ENCODE results near the gene GGT6. TPM values are rescaled to one million over a fixed set of nuclear protein-coding genes. Genes with fewer than 3 reads are reported as not detected.

The GGT6 gene
- total and polyA plus RNA-seq, 3 donors from 2014 or later, result 2.5 to 5.9 (median 3.8) TPM

DNA sequence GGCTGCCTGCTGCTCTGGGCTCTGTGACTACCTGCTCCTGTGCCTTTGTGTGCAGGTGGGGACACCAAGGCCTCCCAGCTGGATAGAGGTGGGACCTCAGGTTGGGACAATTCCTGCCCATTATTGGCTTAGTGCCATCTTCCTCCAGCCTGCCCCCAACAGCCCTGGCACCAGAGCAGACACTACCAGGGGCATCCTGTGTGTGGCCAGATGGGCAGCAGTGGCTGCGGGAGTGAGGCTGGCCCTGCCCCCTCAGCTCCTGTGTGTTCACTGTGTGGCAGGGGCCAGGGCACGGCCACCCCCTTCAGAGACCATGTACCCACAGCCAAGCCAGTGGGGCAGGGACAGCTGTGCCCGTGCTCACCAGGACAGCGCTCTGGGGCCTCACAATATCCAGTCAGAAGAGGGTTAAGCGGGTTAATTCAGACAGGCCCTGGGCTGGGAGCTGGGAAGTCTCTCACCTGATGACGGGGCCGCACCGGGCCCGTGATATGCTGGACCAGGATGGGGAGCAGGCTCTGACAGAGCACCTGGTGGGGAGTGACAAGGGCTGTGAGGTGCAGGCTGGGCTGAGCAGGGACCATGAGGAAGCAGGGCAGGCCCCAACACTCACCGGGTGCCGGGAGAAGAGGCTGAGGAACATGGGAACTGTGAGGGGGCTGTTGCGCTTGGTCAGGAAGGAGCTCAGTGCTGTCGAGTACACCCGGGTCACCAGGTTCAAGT is 18.2 kb downstream of the GGT6 start:
- TF ChIP-seq POLR2A (IDR thresholded peaks at IDR 0.05), result no peak
- TF ChIP-seq, protein P1, sequence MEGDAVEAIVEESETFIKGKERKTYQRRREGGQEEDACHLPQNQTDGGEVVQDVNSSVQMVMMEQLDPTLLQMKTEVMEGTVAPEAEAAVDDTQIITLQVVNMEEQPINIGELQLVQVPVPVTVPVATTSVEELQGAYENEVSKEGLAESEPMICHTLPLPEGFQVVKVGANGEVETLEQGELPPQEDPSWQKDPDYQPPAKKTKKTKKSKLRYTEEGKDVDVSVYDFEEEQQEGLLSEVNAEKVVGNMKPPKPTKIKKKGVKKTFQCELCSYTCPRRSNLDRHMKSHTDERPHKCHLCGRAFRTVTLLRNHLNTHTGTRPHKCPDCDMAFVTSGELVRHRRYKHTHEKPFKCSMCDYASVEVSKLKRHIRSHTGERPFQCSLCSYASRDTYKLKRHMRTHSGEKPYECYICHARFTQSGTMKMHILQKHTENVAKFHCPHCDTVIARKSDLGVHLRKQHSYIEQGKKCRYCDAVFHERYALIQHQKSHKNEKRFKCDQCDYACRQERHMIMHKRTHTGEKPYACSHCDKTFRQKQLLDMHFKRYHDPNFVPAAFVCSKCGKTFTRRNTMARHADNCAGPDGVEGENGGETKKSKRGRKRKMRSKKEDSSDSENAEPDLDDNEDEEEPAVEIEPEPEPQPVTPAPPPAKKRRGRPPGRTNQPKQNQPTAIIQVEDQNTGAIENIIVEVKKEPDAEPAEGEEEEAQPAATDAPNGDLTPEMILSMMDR (IDR thresholded peaks at IDR 0.05), result no peak
- Histone ChIP-seq H3K36me3 (ENCODE audit: low read depth, missing control alignments) (no peaks in the 10 kb centered on the region), H3K27me3 (no peaks in the 10 kb centered on the region), H3K4me1 (peaks cover 20% of the 10 kb centered on the region), H3K4me3 (no peak overlapping the region), H3K9me3 (no peaks in the 10 kb centered on the region), H3K27ac (no peak overlapping the region)
- intact Hi-C loops (cut with DNase I; ENCODE audit: low total_unique reads), result no loop called here
- no peak for DNase-seq
- WGBS, 2 donors, result 91 to 92% methylated on average over 10 to 14 of the region's 14 CpGs

DNA sequence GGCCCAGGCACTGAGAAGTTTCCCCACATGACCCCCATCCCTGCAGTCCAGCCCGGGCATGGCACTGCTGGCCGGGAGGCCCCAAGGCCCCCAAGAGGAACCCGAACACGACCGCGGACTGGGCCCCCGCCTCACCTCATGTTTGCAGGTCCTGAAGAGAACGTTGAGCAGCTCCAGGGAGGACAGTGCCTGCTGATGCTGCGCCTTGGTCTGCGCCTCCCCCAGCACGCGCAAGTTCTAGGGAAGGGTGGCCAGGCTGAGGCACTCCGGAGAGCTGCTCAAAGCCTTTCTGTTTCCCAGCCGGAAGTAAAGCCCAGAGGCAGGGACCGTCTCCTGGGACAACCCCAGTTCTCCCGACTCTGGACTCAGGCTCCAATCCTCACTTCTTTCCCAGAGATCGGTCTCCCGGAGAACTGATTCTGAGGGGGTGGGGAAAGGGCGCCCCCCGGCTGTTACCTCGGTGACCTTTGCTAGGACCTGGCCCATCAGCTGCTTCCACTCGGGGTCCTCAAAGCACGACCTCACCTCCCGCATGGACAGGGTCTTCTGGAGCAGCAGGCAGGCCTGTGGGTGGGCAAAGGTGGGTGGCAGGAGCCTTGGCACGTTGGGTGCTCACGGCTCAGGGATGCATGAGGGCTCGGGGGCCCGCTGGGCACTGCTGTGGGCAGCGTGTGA is 18.9 kb downstream of the GGT6 start:
- H3K9me3 ChIP-seq, result no peaks in the 10 kb centered on the region
- TF ChIP-seq, protein P1 (IDR thresholded peaks at IDR 0.05), result no peak
- no peak for TF ChIP-seq POLR2A (IDR thresholded peaks at IDR 0.05)
- H3K4me1 ChIP-seq, result peaks cover 26% of the 10 kb centered on the region
- no peak overlapping the region for H3K4me3 ChIP-seq
- H3K27me3 ChIP-seq, result no peaks in the 10 kb centered on the region
- DNase-seq, result no peak
- intact Hi-C loops (cut with DNase I; ENCODE audit: low total_unique reads), result no loop called here
- no peak overlapping the region for H3K27ac ChIP-seq
- WGBS, 2 donors, result 82 to 89% methylated on average over 13 to 29 of the region's 29 CpGs
- H3K36me3 ChIP-seq (ENCODE audit: low read depth, missing control alignments), result no peaks in the 10 kb centered on the region

DNA sequence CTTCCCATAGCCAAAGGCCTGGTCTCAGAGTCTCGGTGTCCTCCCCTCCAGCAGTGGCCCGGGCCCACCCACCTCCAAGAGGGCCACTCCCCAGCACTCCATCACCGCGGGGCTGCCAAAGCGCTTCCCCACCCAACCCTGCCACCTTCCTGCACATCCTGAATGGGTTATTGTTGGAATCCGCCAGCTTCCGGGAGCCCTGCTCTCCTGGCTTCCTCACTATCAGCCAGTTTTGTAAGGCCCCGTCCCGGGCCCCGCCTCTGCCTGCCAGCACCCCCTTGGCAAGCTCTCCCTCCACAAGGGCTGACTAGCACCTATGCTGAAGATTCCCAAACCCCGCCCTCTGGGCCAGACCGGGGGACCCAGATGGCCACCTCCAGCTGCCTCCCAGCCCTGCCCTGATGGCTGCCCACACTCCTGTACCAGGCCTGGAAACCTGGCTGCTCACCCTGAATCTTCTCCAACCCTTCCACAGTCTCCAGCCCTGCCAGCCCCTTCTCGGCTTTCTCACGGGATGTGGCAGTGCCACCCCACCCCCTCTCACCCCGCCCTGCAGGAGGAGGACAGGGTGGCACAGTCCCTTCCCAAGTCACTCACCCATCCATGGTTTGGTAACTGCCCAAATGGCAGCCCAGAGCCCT is 19.6 kb downstream of the GGT6 start:
- no peak overlapping the region for H3K27ac ChIP-seq
- H3K27me3 ChIP-seq, result no peaks in the 10 kb centered on the region
- H3K36me3 ChIP-seq (ENCODE audit: low read depth, missing control alignments), result no peaks in the 10 kb centered on the region
- no peak for DNase-seq
- WGBS, 2 donors, result 75 to 86% methylated on average over 13 to 15 of the region's 15 CpGs
- H3K4me1 ChIP-seq, result peaks cover 32% of the 10 kb centered on the region
- H3K9me3 ChIP-seq, result no peaks in the 10 kb centered on the region
- intact Hi-C loops (cut with DNase I; ENCODE audit: low total_unique reads), result no loop called here
- TF ChIP-seq, protein P1 (IDR thresholded peaks at IDR 0.05), result no peak
- no peak for TF ChIP-seq POLR2A (IDR thresholded peaks at IDR 0.05)
- H3K4me3 ChIP-seq, result no peak overlapping the region

DNA sequence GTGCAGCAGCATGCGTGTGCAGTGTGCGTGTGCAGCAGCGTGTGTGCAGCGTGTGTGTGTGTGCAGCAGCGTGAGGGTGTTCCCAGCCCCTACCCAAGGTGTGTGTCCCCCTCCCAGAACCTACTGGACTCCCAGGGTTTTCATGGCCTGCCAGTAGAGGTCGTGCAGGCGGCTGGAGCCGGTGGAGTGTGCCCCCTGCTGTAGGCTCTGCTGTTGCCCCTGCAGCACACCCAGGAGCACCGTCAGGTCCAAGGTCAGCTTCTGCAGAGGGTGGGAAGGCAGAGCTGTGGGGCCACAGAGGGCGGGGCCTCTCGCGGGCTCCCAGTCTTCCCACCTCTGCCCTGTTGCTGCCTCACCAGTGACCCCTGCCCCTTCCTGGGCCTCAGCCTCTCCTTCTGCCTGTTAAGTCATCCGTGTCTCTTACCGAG is 20.1 kb downstream of the GGT6 start:
- intact Hi-C loops (cut with DNase I; ENCODE audit: low total_unique reads), result no loop called here
- WGBS, 2 donors, result 80 to 82% methylated on average over 8 to 14 of the region's 14 CpGs
- Histone ChIP-seq H3K27me3 (no peaks in the 10 kb centered on the region), H3K27ac (no peak overlapping the region), H3K4me1 (peaks cover 32% of the 10 kb centered on the region), H3K9me3 (no peaks in the 10 kb centered on the region), H3K4me3 (no peak overlapping the region), H3K36me3 (ENCODE audit: low read depth, missing control alignments) (no peaks in the 10 kb centered on the region)
- TF ChIP-seq POLR2A (IDR thresholded peaks at IDR 0.05), result no peak
- TF ChIP-seq, protein P1 (IDR thresholded peaks at IDR 0.05), result no peak
- no peak for DNase-seq
